A673 (cell line): ENCODE data around the gene HSPB2. TPM values are rescaled to one million over a fixed set of nuclear protein-coding genes. Genes with fewer than 3 reads are reported as not detected.

Experiments used
- Bru-seq: library from RNA; stranded (reverse); fragments of 400-500 nt; gene quantifications from one replicate; lab custom pipeline; 2021; lab: Mats Ljungman, UMichigan
- BruChase-seq, 2 experiments: library from RNA; stranded (reverse); fragments of 400-500 nt; gene quantifications; one replicate each; lab custom pipeline; 2021; lab: Mats Ljungman, UMichigan
- BruUV-seq: library from RNA; stranded (reverse); fragments of 400-500 nt; replicated peaks from 2 replicates; lab custom pipeline; 2021; lab: Mats Ljungman, UMichigan
- CTCF ChIA-PET: fragments of 300-600 bp; sonication (Branson Sonifier 250); formaldehyde crosslinking; loops from one replicate; lab custom pipeline; 2022; ENCODE audit warnings: antibody characterized with exemption; lab: Charles Lee
- POLR2A ChIA-PET: fragments of 300-600 bp; sonication (Branson Sonifier 250); formaldehyde crosslinking; loops from one replicate; lab custom pipeline; 2022; ENCODE audit warnings: antibody characterized with exemption; ENCODE audit not compliant: low non-redundant PET; lab: Charles Lee
- DNase-seq: peaks from one replicate; pipeline ENCODE4 v3.0.0-alpha.2; 2015; ENCODE audit warnings: low spot score
- H3K27ac ChIP-seq: fragments of 200-600 bp; sonication (generic); 2 replicates; pipeline ENCODE4 v1.5.1; 2016; ENCODE audit warnings: mixed run types, low read depth, mild to moderate bottlenecking, mixed read lengths, antibody characterized with exemption, low read length; ENCODE audit not compliant: poor library complexity, severe bottlenecking
- H3K27me3 ChIP-seq: fragments of 200-600 bp; sonication (generic); replicated peaks from 2 replicates; pipeline ENCODE4 v1.6.1; 2017; ENCODE audit warnings: mixed run types, low read depth, mild to moderate bottlenecking, mixed read lengths, antibody characterized with exemption, low read length; ENCODE audit not compliant: insufficient read depth, poor library complexity
- H3K36me3 ChIP-seq: fragments of 200-600 bp; sonication (generic); 2 replicates; pipeline ENCODE4 v1.6.1; 2016; ENCODE audit warnings: mixed run types, mild to moderate bottlenecking, mixed read lengths, antibody characterized with exemption, low read length; ENCODE audit not compliant: insufficient read depth, poor library complexity, severe bottlenecking
- H3K4me1 ChIP-seq: fragments of 200-600 bp; sonication (generic); 2 replicates; pipeline ENCODE4 v1.6.1; 2017; ENCODE audit warnings: mixed run types, mild to moderate bottlenecking, mixed read lengths, antibody characterized with exemption, low read length; ENCODE audit not compliant: insufficient read depth, poor library complexity, severe bottlenecking
- H3K4me3 ChIP-seq: fragments of 200-600 bp; sonication (generic); 2 replicates; pipeline ENCODE4 v1.5.1; 2016; ENCODE audit warnings: low read depth, mixed run types, mild to moderate bottlenecking, mixed read lengths, low read length; ENCODE audit not compliant: poor library complexity, severe bottlenecking
- H3K9me3 ChIP-seq: fragments of 200-600 bp; sonication (generic); 2 replicates; pipeline ENCODE4 v1.6.1; 2016; ENCODE audit warnings: mixed run types, low read depth, mild to moderate bottlenecking, mixed read lengths, antibody characterized with exemption, low read length; ENCODE audit not compliant: poor library complexity, severe bottlenecking
- CTCF ChIP-seq: fragments of 300-800, 200-600 bp; sonication (generic); conservative IDR thresholded peaks from 2 replicates; pipeline ENCODE4 v1.5.1; 2017; ENCODE audit warnings: low read depth, mild to moderate bottlenecking, antibody characterized with exemption, low read length, moderate library complexity, mixed read lengths
- EZH2 ChIP-seq: fragments of 200-600 bp; sonication (generic); IDR thresholded peaks from 2 replicates; pipeline ENCODE4 v1.6.1; 2017; ENCODE audit warnings: borderline replicate concordance, low read depth, mild to moderate bottlenecking, mixed read lengths, antibody characterized with exemption, low read length; ENCODE audit not compliant: poor library complexity, severe bottlenecking
- intact Hi-C: fragments of 100-400 bp; cut with micrococcal nuclease; formaldehyde crosslinking; loops from one replicate; pipeline ENCODE4 v1.10.0; 2022; ENCODE audit not compliant: unreplicated experiment
- long read RNA-seq: library from polyadenylated mRNA; stranded (forward); transcript quantifications from one replicate; pipeline ENCODE4 v2.0.0, GENCODE V29; 2022
- total RNA-seq: library from RNA; stranded (reverse); gene quantifications from 2 replicates; pipeline ENCODE4 v1.2.3, GENCODE V29; 2021

Gene HSPB2
- total RNA-seq, result not detected in 2 replicates
- percentile 21 among the genes with signal in this experiment for Bru-seq, nascent RNA
- BruChase-seq, experiment 1, labeled RNA remaining after a 2-hour chase, result not detected
- percentile 19 among the genes with signal in this experiment for BruChase-seq, experiment 2, labeled RNA remaining after a 6-hour chase
- long read RNA-seq, result 0 reads

GRCh38 chr11:111912535-111912934 is at the start of gene HSPB2:
TSS of gene HSPB2 (plus strand) at chr11:111912734. CDS start at chr11:111912830, 96 bp downstream.
- CTCF ChIA-PET, result no interaction called here
- no peak within 1 kb of the TSS for H3K27ac ChIP-seq

GRCh38 chr11:111870113-111870512 is 42.4 kb upstream of the HSPB2 start:
- TF ChIP-seq EZH2, result no peak
- no peak for TF ChIP-seq CTCF
- no peak overlapping the region for H3K27ac ChIP-seq
- no TSS peak for BruUV-seq
- peaks cover 7% of the 10 kb centered on the region for H3K4me1 ChIP-seq
- H3K27me3 ChIP-seq, result no peaks in the 10 kb centered on the region
- H3K9me3 ChIP-seq, result no peaks in the 10 kb centered on the region
- DNase-seq, result no peak
- CTCF ChIA-PET, result interaction anchor here (0.5 kb wide), 2 partner anchors 62 to 92 kb away, joined by 6 to 7 read pairs; no protein-coding TSS in a partner anchor
- H3K4me3 ChIP-seq, result peak overlapping the region; percentile 78
- peaks cover 30% of the 10 kb centered on the region for H3K36me3 ChIP-seq
- intact Hi-C loops, result loop anchor here (10.0 kb wide), 3 partner anchors 155 to 415 kb away; partner anchors contain the start of genes BCO2 and DLAT
- POLR2A ChIA-PET, result no interaction called here

More at GRCh38 chr11:111912535-111912934, at the start of gene HSPB2:
- H3K4me3 ChIP-seq, result no peak within 1 kb of the TSS
- BruUV-seq, result no TSS peak
- H3K9me3 ChIP-seq, result no peaks in the 10 kb centered on the region
- TF ChIP-seq CTCF (no peak), EZH2 (no peak)
- POLR2A ChIA-PET, result no interaction called here
- no peak for DNase-seq
- no peaks in the 10 kb centered on the region for H3K27me3 ChIP-seq
- no peaks in the 10 kb centered on the region for H3K36me3 ChIP-seq
- intact Hi-C loops, result no loop called here
- H3K4me1 ChIP-seq, result peaks cover 4% of the 10 kb centered on the region

- H3K4me3 ChIP-seq, result peak overlapping the region; percentile 78
- H3K27ac ChIP-seq, result peak overlapping the region; percentile 78
- H3K4me1 ChIP-seq, result peaks cover 7% of the 10 kb centered on the region
- ChIA-PET CTCF (interaction anchor here (0.5 kb wide), 2 partner anchors 62 to 92 kb away, joined by 6 to 7 read pairs; no protein-coding TSS in a partner anchor), POLR2A (no interaction called here)
- BruUV-seq, result TSS peak; percentile 22
- intact Hi-C loops, result loop anchor here (10.0 kb wide), 3 partner anchors 154 to 414 kb away; partner anchors contain the start of genes BCO2 and DLAT
- peaks cover 26% of the 10 kb centered on the region for H3K36me3 ChIP-seq
- no peak for TF ChIP-seq CTCF
- TF ChIP-seq EZH2, result no peak
- no peak for DNase-seq
- no peaks in the 10 kb centered on the region for H3K27me3 ChIP-seq
- no peaks in the 10 kb centered on the region for H3K9me3 ChIP-seq
These were observed 42.0 kb upstream of the HSPB2 start for GRCh38 chr11:111870522-111870885.
